ENCODE measurements around the gene NDNF.

DNA sequence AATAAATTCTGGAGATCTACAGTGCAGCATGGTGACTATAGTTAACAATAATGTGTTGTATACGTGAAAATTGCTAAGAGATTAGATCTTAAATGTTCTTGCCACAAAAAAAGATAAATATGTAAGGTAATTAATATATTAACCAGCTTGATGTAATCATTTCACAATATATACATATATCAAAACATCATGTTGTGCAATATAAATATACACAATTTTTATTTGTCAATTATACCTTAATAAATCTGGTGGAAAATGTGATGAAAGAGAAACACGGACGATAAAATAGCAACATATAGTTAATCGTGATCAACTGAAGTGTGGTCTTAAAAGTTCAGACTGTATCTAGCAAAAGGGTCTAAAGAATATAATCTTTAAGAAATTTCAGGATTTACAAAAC is 16.5 kb upstream of the NDNF start:
- TF ChIP-seq, protein P1, sequence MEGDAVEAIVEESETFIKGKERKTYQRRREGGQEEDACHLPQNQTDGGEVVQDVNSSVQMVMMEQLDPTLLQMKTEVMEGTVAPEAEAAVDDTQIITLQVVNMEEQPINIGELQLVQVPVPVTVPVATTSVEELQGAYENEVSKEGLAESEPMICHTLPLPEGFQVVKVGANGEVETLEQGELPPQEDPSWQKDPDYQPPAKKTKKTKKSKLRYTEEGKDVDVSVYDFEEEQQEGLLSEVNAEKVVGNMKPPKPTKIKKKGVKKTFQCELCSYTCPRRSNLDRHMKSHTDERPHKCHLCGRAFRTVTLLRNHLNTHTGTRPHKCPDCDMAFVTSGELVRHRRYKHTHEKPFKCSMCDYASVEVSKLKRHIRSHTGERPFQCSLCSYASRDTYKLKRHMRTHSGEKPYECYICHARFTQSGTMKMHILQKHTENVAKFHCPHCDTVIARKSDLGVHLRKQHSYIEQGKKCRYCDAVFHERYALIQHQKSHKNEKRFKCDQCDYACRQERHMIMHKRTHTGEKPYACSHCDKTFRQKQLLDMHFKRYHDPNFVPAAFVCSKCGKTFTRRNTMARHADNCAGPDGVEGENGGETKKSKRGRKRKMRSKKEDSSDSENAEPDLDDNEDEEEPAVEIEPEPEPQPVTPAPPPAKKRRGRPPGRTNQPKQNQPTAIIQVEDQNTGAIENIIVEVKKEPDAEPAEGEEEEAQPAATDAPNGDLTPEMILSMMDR (IDR thresholded peaks at IDR 0.05), result no peak
- no peak for TF ChIP-seq POLR2A (IDR thresholded peaks at IDR 0.05)
